ENCODE results near the gene KCP. TPM values are rescaled to one million over a fixed set of nuclear protein-coding genes. Genes with fewer than 3 reads are reported as not detected.
"Not testable (repeated sequence)": the region's sequence is repeated elsewhere in the genome, so short reads cannot be mapped to it uniquely, and the experiment has no call there.

Gene KCP
- total RNA-seq = 0.11 TPM
- long read RNA-seq = 0 reads

DNA sequence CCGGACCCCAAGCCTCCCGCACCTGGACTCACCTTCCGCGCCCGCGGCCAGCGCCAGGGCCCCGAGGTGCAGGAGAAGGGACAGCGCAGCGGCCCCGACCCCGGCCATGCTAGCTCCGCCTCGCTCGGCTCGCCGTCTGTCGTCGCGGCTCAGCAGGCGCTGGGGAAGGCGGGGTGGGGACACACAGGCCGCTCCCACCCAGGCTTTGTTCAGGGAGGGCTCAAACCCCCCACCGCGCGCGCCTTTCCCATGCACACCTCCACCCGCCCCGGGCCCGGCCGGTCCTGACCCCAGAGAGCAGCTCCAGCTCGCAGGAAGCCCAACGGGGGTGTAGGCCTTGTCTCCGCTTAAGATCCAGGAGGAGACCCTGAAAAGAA lies at the start of gene KCP:
KCP (minus strand) TSS at position 141 of the 377 bp plus-strand sequence; CDS start at position 108, 33 bp downstream.
- intact Hi-C loops (cut with DNase I) = no loop called here
- ATAC-seq (ENCODE audit: poor library complexity) (no peak), DNase-seq (peak; percentile 43)

- no peak for ATAC-seq (ENCODE audit: poor library complexity)
- DNase-seq = no peak
- intact Hi-C loops (cut with DNase I) = no loop called here
These were observed 48.8 kb upstream of the KCP start for GRCh38 chr7:128959296-128959695.

- DNase-seq (no peak), ATAC-seq (ENCODE audit: poor library complexity) (no peak)
- intact Hi-C loops (cut with DNase I) = no loop called here
These were observed 45.5 kb upstream of the KCP start for GRCh38 chr7:128955981-128956380.

GRCh38 chr7:128954830-128955802 lies 44.6 kb upstream of the KCP start:
- DNase-seq (no peak), ATAC-seq (ENCODE audit: poor library complexity) (no peak)
- intact Hi-C loops (cut with DNase I) = no loop called here

DNA sequence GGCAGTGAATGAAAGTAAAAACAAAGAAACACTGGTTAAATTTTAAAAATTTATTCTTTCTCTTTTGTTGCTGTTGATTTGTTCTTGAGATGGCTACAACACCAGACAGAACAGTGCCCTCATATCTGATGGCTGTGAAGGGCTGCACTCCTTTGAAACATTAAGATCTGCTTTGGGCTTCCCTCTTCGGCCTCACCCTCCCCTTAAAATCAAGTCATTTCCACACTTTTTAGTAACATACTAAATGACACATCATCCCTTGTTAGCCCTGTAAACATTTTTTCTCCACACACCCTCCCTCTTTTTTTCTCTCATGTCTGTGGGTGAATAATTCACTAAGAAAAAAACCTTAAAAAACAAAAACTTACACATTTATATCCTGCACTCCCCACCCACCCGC lies 43.6 kb upstream of the KCP start:
- DNase-seq (no peak), ATAC-seq (ENCODE audit: poor library complexity) (no peak)
- intact Hi-C loops (cut with DNase I) = no loop called here

DNA sequence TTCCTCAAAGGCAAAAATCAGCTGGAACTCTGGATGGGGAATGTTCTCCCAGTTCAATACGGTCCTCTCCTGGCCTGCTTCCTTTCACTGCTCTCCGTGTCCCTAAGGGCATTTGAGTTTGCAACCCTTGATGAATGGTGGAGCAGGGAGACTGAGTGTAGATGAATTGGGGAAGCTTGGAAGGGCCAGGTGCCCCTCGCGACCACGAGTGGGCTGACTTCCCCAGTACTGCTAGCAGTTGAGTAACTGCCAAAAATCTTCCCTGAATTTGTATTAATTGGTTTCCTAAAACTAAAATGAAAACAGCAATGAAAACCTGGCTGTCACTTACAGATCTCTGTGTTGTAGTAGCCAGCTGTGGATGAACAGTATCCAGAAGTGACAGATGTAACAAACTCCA lies 40.8 kb upstream of the KCP start:
- DNase-seq (no peak), ATAC-seq (ENCODE audit: poor library complexity) (no peak)
- intact Hi-C loops (cut with DNase I) = no loop called here

DNA sequence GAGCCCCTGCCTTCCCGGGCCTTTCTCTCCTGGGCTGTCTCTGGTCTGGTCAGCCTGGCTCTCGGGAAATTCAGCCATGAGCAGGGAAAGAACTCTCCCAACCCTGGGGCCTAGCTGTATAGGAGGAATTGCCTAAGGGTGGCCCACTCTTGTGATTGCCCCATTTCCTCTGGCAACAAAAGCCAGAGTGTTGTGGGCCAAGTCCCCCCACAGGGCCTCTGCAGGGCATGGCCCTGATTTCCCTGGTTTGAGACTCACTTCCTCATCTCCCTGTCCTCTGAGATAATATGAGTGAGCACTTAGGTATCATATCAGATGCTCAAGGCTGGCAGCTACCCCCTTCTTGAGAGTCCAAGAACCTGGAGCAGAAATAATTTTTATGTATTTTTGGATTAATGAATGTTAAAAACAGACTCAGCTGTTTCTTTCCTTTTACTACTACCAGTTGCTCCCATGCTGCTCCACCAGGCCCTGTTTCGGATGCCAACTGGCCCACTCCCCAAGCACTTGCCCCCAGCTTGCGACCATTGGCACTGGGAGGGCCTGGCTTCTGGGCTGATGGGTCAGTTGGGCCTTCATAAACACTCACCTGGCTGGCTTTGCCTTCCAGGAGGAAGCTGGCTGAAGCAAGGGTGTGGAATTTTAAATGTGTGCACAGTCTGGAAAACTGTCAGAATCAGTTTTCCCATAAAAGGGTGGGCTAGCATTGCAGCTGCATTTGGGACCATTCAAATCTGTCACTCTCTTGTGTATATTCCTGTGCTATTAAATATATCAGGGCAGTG lies 38.7 kb upstream of the KCP start:
- intact Hi-C loops (cut with DNase I) = no loop called here
- DNase-seq (no peak), ATAC-seq (ENCODE audit: poor library complexity) (no peak)

DNA sequence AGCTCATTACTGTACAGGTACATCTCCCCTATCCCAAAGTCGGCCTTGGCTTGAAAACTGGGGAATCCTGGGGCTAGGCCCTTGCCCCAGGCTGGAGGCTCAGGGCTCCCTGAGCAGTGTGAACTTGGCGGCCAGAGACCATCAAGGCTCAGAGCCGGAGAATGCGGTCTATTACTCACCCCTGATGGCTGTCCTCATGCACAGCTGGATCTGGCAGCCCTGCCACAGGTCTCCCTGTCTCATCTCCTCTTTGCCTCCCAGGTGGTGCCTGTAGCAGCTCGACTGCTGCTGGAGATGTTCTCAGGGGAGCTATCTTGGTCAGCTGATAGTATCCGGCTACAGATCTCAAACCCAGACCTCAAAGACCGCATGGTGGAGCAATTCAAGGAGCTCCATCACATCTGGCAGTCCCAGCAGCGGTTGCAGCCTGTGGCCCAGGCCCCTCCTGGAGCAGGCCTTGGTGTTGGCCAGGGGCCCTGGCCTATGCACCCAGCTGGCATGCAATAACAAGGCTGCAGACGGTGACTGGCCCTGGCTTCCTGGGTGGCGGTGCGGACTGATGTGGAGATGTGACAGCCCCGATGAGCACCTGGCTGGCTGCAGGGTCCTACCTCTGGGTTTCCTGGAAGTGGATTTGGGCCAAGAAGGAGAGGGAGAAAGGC lies 37.9 kb upstream of the KCP start:
- intact Hi-C loops (cut with DNase I) = no loop called here
- ATAC-seq (ENCODE audit: poor library complexity) (no peak), DNase-seq (no peak)

DNA sequence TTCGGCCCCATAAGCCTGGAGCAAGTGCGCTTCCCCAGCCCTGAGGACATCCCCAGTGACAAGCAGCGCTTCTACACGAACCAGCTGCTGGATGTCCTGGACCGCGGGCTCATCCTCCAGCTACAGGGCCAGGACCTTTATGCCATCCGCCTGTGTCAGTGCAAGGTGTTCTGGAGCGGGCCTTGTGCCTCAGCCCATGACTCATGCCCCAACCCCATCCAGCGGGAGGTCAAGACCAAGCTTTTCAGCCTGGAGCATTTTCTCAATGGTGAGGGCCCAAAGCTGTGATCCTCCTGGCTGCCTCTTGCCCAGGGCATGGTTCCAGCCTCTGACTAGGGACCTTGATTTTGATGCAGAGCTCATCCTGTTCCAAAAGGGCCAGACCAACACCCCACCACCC lies 37.3 kb upstream of the KCP start:
- DNase-seq (no peak), ATAC-seq (ENCODE audit: poor library complexity) (no peak)
- intact Hi-C loops (cut with DNase I) = no loop called here

GRCh38 chr7:128946936-128947830 lies 36.7 kb upstream of the KCP start:
- intact Hi-C loops (cut with DNase I) = no loop called here
- no peak for ATAC-seq (ENCODE audit: poor library complexity)
- no peak for DNase-seq

DNA sequence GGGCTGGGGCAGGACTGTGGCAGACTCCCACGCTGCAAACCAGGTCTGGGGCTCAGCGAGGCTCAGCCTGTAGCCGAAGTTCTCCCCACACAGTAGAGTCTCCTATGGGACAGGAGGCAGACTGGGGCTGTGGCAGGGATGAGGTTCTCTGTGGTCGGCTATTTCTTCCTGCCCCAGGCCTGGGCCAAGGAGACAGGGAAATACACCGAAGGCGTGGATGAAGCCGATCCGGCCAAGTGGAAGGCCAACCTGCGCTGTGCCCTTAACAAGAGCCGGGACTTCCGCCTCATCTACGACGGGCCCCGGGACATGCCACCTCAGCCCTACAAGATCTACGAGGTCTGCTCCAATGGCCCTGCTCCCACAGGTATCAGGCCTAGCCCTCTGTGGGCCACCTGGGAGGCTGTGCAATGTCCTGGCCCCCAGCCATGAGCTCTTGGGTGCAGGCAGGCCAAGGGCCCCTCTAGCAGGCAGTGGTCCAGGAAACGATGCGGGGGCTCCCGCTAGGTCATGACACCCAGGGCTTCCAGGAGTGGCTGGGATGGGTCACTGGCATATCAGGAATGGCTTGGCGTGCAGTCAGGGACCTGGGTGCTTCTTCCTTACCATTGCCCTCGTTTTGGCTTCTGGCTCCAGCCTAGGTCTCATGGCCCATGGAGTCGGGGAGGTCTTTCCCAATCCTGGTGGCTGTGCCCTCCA lies 35.3 kb upstream of the KCP start:
- intact Hi-C loops (cut with DNase I) = no loop called here
- ATAC-seq (ENCODE audit: poor library complexity) (no peak), DNase-seq (no peak)

GRCh38 chr7:128944487-128945236 lies 34.2 kb upstream of the KCP start:
- no peak for DNase-seq
- ATAC-seq (ENCODE audit: poor library complexity) = no peak
- intact Hi-C loops (cut with DNase I) = no loop called here

GRCh38 chr7:128943251-128943650 lies 32.7 kb upstream of the KCP start:
- ATAC-seq (ENCODE audit: poor library complexity); DNase-seq; intact Hi-C loops (cut with DNase I): not testable (repeated sequence)

GRCh38 chr7:128941946-128942526 lies 31.5 kb upstream of the KCP start:
- intact Hi-C loops (cut with DNase I) = no loop called here
- no peak for ATAC-seq (ENCODE audit: poor library complexity)

GRCh38 chr7:128941323-128941890 lies 30.9 kb upstream of the KCP start:
- DNase-seq (no peak), ATAC-seq (ENCODE audit: poor library complexity) (no peak)
- intact Hi-C loops (cut with DNase I) = no loop called here

More at GRCh38 chr7:128941946-128942526, 31.5 kb upstream of the KCP start:
- DNase-seq = no peak
